Smooth muscle cell (in vitro differentiated cells): ENCODE measurements around the gene TOMM40L. TPM values are rescaled to one million over a fixed set of nuclear protein-coding genes. Genes with fewer than 3 reads are reported as not detected.

Source experiments
- DNase-seq: peaks from one replicate; lab custom pipeline; 2025; ENCODE audit not compliant: unreplicated experiment; lab: John Stamatoyannopoulos, UW
- H2AFZ ChIP-seq: fragments of 200-600 bp; sonication (generic); 2 replicates; pipeline ENCODE4 v1.6.0; 2016; ENCODE audit warnings: antibody characterized with exemption, low read depth, mild to moderate bottlenecking
- H3F3A ChIP-seq: fragments of 200-600 bp; sonication (generic); 2 replicates; pipeline ENCODE4 v1.6.0; 2017; ENCODE audit warnings: antibody characterized with exemption, low read depth
- H3K27ac ChIP-seq: fragments of 200-600 bp; sonication (generic); 2 replicates; pipeline ENCODE4 v1.5.1; 2016; ENCODE audit warnings: low read depth, mild to moderate bottlenecking
- H3K27me3 ChIP-seq: fragments of 200-600 bp; sonication (generic); 2 replicates; pipeline ENCODE4 v1.6.1; 2016; ENCODE audit warnings: low read depth, mild to moderate bottlenecking
- H3K36me3 ChIP-seq: fragments of 200-600 bp; sonication (generic); 2 replicates; pipeline ENCODE4 v1.5.1; 2016; ENCODE audit warnings: low read depth
- H3K4me1 ChIP-seq: fragments of 200-600 bp; sonication (generic); 2 replicates; pipeline ENCODE4 v1.5.1; 2016; ENCODE audit warnings: low read depth
- H3K4me2 ChIP-seq: fragments of 200-600 bp; sonication (generic); 2 replicates; pipeline ENCODE4 v1.6.0; 2016; ENCODE audit warnings: mild to moderate bottlenecking
- H3K4me3 ChIP-seq: fragments of 200-600 bp; sonication (generic); 2 replicates; pipeline ENCODE4 v1.5.1; 2016; ENCODE audit warnings: mild to moderate bottlenecking
- H3K79me2 ChIP-seq: fragments of 200-600 bp; sonication (generic); 2 replicates; pipeline ENCODE4 v1.6.0; 2016; ENCODE audit warnings: low read depth, mild to moderate bottlenecking
- H3K9ac ChIP-seq: fragments of 200-600 bp; sonication (generic); 2 replicates; pipeline ENCODE4 v1.6.0; 2016; ENCODE audit warnings: low read depth
- H3K9me3 ChIP-seq: fragments of 200-600 bp; sonication (generic); replicated peaks from 2 replicates; pipeline ENCODE4 v1.5.1; 2016; ENCODE audit warnings: low read depth
- H4K20me1 ChIP-seq: fragments of 200-600 bp; sonication (generic); 2 replicates; pipeline ENCODE4 v1.6.0; 2016; ENCODE audit warnings: low read depth
- CTCF ChIP-seq: fragments of 200-600 bp; sonication (generic); IDR thresholded peaks from 2 replicates; pipeline ENCODE4 v1.5.1; 2017; ENCODE audit warnings: borderline replicate concordance, mild to moderate bottlenecking, antibody characterized with exemption; ENCODE audit not compliant: insufficient read depth, poor library complexity, severe bottlenecking
- whole genome bisulfite sequencing: methylation state at CpG from one replicate; pipeline ENCODE4 v1.1.7; 2016; ENCODE audit warnings: low lambda C conversion rate; 5-methylcytosine and 5-hydroxymethylcytosine counted together
- polyA plus RNA-seq: library from polyadenylated mRNA; unstranded; fragments of >200 nt; fragmentation: Nextera tagmentation; extraction: Ambion mirVana; gene quantifications from 2 replicates; pipeline ENCODE4 v1.2.1, GENCODE V29; 2016
- total RNA-seq: library from RNA; depleted of rRNA; stranded (reverse); fragments of >200 nt; gene quantifications from 2 replicates; pipeline ENCODE4 v1.2.3, GENCODE V29; 2014

The TOMM40L gene
- total and polyA plus RNA-seq, 2 experiments from 2014 or later = 8.6 to 9.0 TPM

- H3F3A ChIP-seq = no peaks in the 10 kb centered on the region
- no peak for TF ChIP-seq CTCF
- WGBS = 23% methylated on average over 3 of the region's 3 CpGs
- H3K79me2 ChIP-seq = no peaks in the 10 kb centered on the region
- H3K9ac ChIP-seq = no peak overlapping the region
- no peaks in the 10 kb centered on the region for H3K27me3 ChIP-seq
- H2AFZ ChIP-seq = no peak overlapping the region
- H3K9me3 ChIP-seq = no peaks in the 10 kb centered on the region
- no peaks in the 10 kb centered on the region for H3K36me3 ChIP-seq
- no peak for DNase-seq
- peak overlapping the region; percentile 53 for H3K4me2 ChIP-seq
- peak overlapping the region; percentile 0 for H3K27ac ChIP-seq
- H4K20me1 ChIP-seq = no peaks in the 10 kb centered on the region
- H3K4me1 ChIP-seq = no peaks in the 10 kb centered on the region
- H3K4me3 ChIP-seq = no peak overlapping the region
These were observed 40.6 kb upstream of the TOMM40L start for GRCh38 chr1:161185282-161185682.

- H3K9ac ChIP-seq = no peak overlapping the region
- no peaks in the 10 kb centered on the region for H3F3A ChIP-seq
- H2AFZ ChIP-seq = no peak overlapping the region
- no peaks in the 10 kb centered on the region for H3K9me3 ChIP-seq
- H4K20me1 ChIP-seq = no peaks in the 10 kb centered on the region
- peak overlapping the region; percentile 53 for H3K4me2 ChIP-seq
- no peak for DNase-seq
- H3K4me1 ChIP-seq = no peaks in the 10 kb centered on the region
- peak overlapping the region; percentile 0 for H3K27ac ChIP-seq
- no peaks in the 10 kb centered on the region for H3K36me3 ChIP-seq
- no peaks in the 10 kb centered on the region for H3K79me2 ChIP-seq
- no peak overlapping the region for H3K4me3 ChIP-seq
- TF ChIP-seq CTCF = no peak
- WGBS = 59% methylated on average over 2 of the region's 2 CpGs
- H3K27me3 ChIP-seq = no peaks in the 10 kb centered on the region
These were observed 40.0 kb upstream of the TOMM40L start for GRCh38 chr1:161185732-161186311.

GRCh38 chr1:161187311-161187710 lies 38.5 kb upstream of the TOMM40L start:
- DNase-seq = no peak

More at GRCh38 chr1:161187311-161187710, 38.5 kb upstream of the TOMM40L start:
- no peak overlapping the region for H3K4me3 ChIP-seq
- H3K9ac ChIP-seq = no peak overlapping the region
- H3K27ac ChIP-seq = no peak overlapping the region
- H3K9me3 ChIP-seq = no peaks in the 10 kb centered on the region
- H3K79me2 ChIP-seq = no peaks in the 10 kb centered on the region
- H3K36me3 ChIP-seq = no peaks in the 10 kb centered on the region
- no peaks in the 10 kb centered on the region for H4K20me1 ChIP-seq
- WGBS = 84% methylated on average over 3 of the region's 3 CpGs
- H3K4me1 ChIP-seq = no peaks in the 10 kb centered on the region
- no peaks in the 10 kb centered on the region for H3F3A ChIP-seq
- TF ChIP-seq CTCF = no peak
- H2AFZ ChIP-seq = no peak overlapping the region
- no peaks in the 10 kb centered on the region for H3K27me3 ChIP-seq
- H3K4me2 ChIP-seq = no peak overlapping the region
